ENCODE measurements around the gene CORO2B. TPM values are rescaled to one million over a fixed set of nuclear protein-coding genes. Genes with fewer than 3 reads are reported as not detected.
A peak's percentile ranks its signal among the peaks of the same experiment; 100 is the strongest.

CORO2B gene
- total RNA-seq, 4 donors from 2014 or later: 1.3 to 3.3 (median 2.3) TPM

DNA sequence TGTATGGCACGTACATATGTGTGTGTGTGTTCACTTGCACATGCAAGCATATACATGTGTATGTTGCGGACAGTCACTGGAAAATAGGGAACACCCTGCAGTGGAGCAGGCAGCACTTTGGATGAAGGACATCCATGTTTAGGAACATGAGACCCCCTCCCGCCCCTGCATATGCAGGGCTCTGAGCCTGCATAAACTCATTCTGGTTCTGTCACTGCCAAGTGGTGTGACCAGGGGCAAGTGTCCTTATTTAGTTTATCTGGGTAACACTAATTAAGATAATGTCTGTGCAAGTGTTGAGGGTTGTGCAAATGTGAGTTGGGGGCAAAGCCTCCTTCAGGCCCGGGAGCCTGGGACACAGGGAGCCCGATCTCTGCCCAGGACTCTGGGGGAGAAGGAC, 105.7 kb downstream of the CORO2B start:
- H3K36me3 ChIP-seq: no peaks in the 10 kb centered on the region
- DNase-seq (ENCODE audit: low spot score in 2 of 2): peak in 1 of 2 donors; percentile 26
- H3K27ac ChIP-seq: no peak overlapping the region
- 94% methylated on average over 5 of the region's 5 CpGs for WGBS
- no peaks in the 10 kb centered on the region for H3K4me1 ChIP-seq
- no peaks in the 10 kb centered on the region for H3K9me3 ChIP-seq
- no peak overlapping the region for H3K4me3 ChIP-seq
- TF ChIP-seq EP300 (IDR thresholded peaks at IDR 0.05): no peak
- no peaks in the 10 kb centered on the region for H3K27me3 ChIP-seq

GRCh38 chr15:68687136-68687735, 108.4 kb downstream of the CORO2B start:
- no peaks in the 10 kb centered on the region for H3K36me3 ChIP-seq

GRCh38 chr15:68691705-68692104, 112.9 kb downstream of the CORO2B start:
- 43% methylated on average over 6 of the region's 6 CpGs for WGBS

More at GRCh38 chr15:68687136-68687735, 108.4 kb downstream of the CORO2B start:
- no peak overlapping the region for H3K27ac ChIP-seq
- WGBS: 79% methylated on average over 8 of the region's 8 CpGs
- no peaks in the 10 kb centered on the region for H3K27me3 ChIP-seq
- TF ChIP-seq CTCF (IDR thresholded peaks at IDR 0.05) (no peak), POLR2AphosphoS5 (IDR thresholded peaks at IDR 0.05) (no peak), EP300 (IDR thresholded peaks at IDR 0.05) (no peak), POLR2A (IDR thresholded peaks at IDR 0.05) (no peak)
- no peak overlapping the region for H3K4me3 ChIP-seq
- peak in 1 of 2 donors; percentile 32 for DNase-seq (ENCODE audit: low spot score in 2 of 2)
- no peaks in the 10 kb centered on the region for H3K9me3 ChIP-seq
- peaks cover 8% of the 10 kb centered on the region for H3K4me1 ChIP-seq

GRCh38 chr15:68693071-68693470, 114.3 kb downstream of the CORO2B start:
- no peaks in the 10 kb centered on the region for H3K9me3 ChIP-seq
- H3K27ac ChIP-seq: no peak overlapping the region
- peaks cover 18% of the 10 kb centered on the region for H3K4me1 ChIP-seq
- H3K36me3 ChIP-seq: peaks cover 3% of the 10 kb centered on the region
- TF ChIP-seq POLR2AphosphoS5 (IDR thresholded peaks at IDR 0.05) (no peak), POLR2A (IDR thresholded peaks at IDR 0.05) (no peak), EP300 (IDR thresholded peaks at IDR 0.05) (no peak)
- no peak for DNase-seq (ENCODE audit: low spot score in 2 of 2)
- H3K4me3 ChIP-seq: no peak overlapping the region
- H3K27me3 ChIP-seq: no peaks in the 10 kb centered on the region
- 22% methylated on average over 3 of the region's 3 CpGs for WGBS

More at GRCh38 chr15:68691705-68692104, 112.9 kb downstream of the CORO2B start:
- Histone ChIP-seq H3K36me3 (no peaks in the 10 kb centered on the region), H3K27me3 (no peaks in the 10 kb centered on the region), H3K4me1 (peaks cover 18% of the 10 kb centered on the region), H3K9me3 (no peaks in the 10 kb centered on the region), H3K27ac (no peak overlapping the region), H3K4me3 (no peak overlapping the region)
- DNase-seq (ENCODE audit: low spot score in 2 of 2): no peak
- TF ChIP-seq POLR2AphosphoS5 (IDR thresholded peaks at IDR 0.05) (no peak), POLR2A (IDR thresholded peaks at IDR 0.05) (no peak), CTCF (IDR thresholded peaks at IDR 0.05) (no peak), EP300 (IDR thresholded peaks at IDR 0.05) (no peak)

DNA sequence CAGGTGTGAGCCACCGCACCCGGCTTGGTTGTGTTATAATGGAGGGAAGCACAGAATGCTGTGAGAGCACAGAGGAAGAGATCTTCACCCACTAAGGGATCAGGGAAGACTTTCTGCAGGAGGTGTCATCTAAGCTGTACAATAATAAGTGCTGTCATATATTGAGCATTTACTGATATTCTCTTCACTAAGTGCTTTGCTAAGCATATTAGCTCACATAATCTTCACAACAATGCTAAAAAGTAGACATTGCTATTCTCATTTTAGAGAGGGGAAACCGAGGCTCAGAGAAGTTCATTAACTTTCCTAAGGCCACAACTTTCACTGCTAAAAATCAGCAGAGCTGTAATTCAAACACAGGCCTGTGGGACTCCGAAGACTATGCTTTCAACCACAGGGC, 115.3 kb downstream of the CORO2B start:
- 93% methylated on average over 4 of the region's 4 CpGs for WGBS
- DNase-seq (ENCODE audit: low spot score in 2 of 2): no peak
- Histone ChIP-seq H3K36me3 (peaks cover 5% of the 10 kb centered on the region), H3K4me3 (no peak overlapping the region), H3K9me3 (no peaks in the 10 kb centered on the region), H3K4me1 (peaks cover 18% of the 10 kb centered on the region), H3K27me3 (no peaks in the 10 kb centered on the region), H3K27ac (no peak overlapping the region)
- TF ChIP-seq POLR2A (IDR thresholded peaks at IDR 0.05) (no peak), EP300 (IDR thresholded peaks at IDR 0.05) (no peak), POLR2AphosphoS5 (IDR thresholded peaks at IDR 0.05) (no peak), CTCF (IDR thresholded peaks at IDR 0.05) (no peak)

- DNase-seq (ENCODE audit: low spot score in 2 of 2): no peak
- Histone ChIP-seq H3K4me1 (peaks cover 27% of the 10 kb centered on the region), H3K27ac (no peak overlapping the region), H3K27me3 (no peaks in the 10 kb centered on the region), H3K4me3 (no peak overlapping the region), H3K36me3 (peaks cover 5% of the 10 kb centered on the region), H3K9me3 (no peaks in the 10 kb centered on the region)
- TF ChIP-seq POLR2AphosphoS5 (IDR thresholded peaks at IDR 0.05): no peak
- TF ChIP-seq CTCF (IDR thresholded peaks at IDR 0.05): no peak
- no peak for TF ChIP-seq EP300 (IDR thresholded peaks at IDR 0.05)
- TF ChIP-seq POLR2A (IDR thresholded peaks at IDR 0.05): no peak
- 82% methylated on average over 9 of the region's 9 CpGs for WGBS
Measured at GRCh38 chr15:68695061-68695595, 116.3 kb downstream of the CORO2B start.
